BLaER1 (cell line): ENCODE results near the gene SPRYD4.

Experiments
- H3K27ac ChIP-seq: shearing (Covaris generic); formaldehyde crosslinking; 2 replicates; pipeline ENCODE4 v1.8.1; 2022
- H3K27me3 ChIP-seq: shearing (Covaris generic); formaldehyde crosslinking; 2 replicates; pipeline ENCODE4 v1.8.1; 2022
- H3K36me3 ChIP-seq: shearing (Covaris generic); formaldehyde crosslinking; 2 replicates; pipeline ENCODE4 v1.8.1; 2022
- H3K4me1 ChIP-seq: shearing (Covaris generic); formaldehyde crosslinking; 2 replicates; pipeline ENCODE4 v1.8.1; 2022
- H3K4me2 ChIP-seq: shearing (Covaris generic); formaldehyde crosslinking; 2 replicates; pipeline ENCODE4 v1.8.1; 2022
- H3K4me3 ChIP-seq: shearing (Covaris generic); formaldehyde crosslinking; 2 replicates; pipeline ENCODE4 v1.8.1; 2022
- H3K9ac ChIP-seq: shearing (Covaris generic); formaldehyde crosslinking; 2 replicates; pipeline ENCODE4 v1.8.1; 2022
- H3K9me3 ChIP-seq: shearing (Covaris generic); formaldehyde crosslinking; 2 replicates; pipeline ENCODE4 v1.8.1; 2022
- H4K20me1 ChIP-seq: shearing (Covaris generic); formaldehyde crosslinking; 2 replicates; pipeline ENCODE4 v1.8.1; 2022
- Cebpa-rat ChIP-seq: shearing (Covaris generic); IDR thresholded peaks from 2 replicates; pipeline ENCODE4 v1.8.1; 2022

Gene SPRYD4

GRCh38 chr12:56448860-56449621 lies 19.3 kb upstream of the SPRYD4 start, which contains the start of gene TIMELESS:
TIMELESS (minus strand) TSS chr12:56449426; CDS start chr12:56434170, 15,256 bp downstream.
- Histone ChIP-seq H3K4me2 (peak within 1 kb of the TSS; percentile 96), H3K4me3 (peak within 1 kb of the TSS; percentile 80), H4K20me1 (no peaks in the 10 kb centered on the region), H3K36me3 (peaks cover 16% of the 10 kb centered on the region), H3K27me3 (no peaks in the 10 kb centered on the region), H3K27ac (peak within 1 kb of the TSS; percentile 90), H3K4me1 (peaks cover 24% of the 10 kb centered on the region), H3K9me3 (peaks cover 9% of the 10 kb centered on the region), H3K9ac (peak within 1 kb of the TSS; percentile 91)
- TF ChIP-seq Cebpa-rat = no peak

DNA sequence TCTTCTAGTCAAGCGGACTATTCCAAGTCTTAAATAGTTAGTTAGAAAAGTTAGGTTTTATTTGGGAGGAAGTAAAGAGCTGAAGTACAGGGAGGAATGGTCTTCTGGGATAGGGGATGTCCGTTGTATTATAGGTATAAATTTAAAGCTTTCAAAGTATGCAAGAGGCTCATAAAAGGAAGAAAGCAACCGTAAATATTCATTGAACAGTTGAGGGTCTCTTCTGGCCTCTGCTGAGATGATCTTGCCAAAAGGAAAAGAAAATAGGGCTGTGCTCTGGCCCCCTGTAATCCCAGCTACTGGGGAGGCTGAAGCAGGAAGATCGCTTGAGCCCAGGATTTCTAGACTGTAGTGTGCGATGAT lies 18.8 kb upstream of the SPRYD4 start:
- H3K4me3 ChIP-seq = peak overlapping the region; percentile 80
- peaks cover 10% of the 10 kb centered on the region for H3K36me3 ChIP-seq
- peak overlapping the region; percentile 90 for H3K27ac ChIP-seq
- peak overlapping the region; percentile 91 for H3K9ac ChIP-seq
- H3K4me2 ChIP-seq = peak overlapping the region; percentile 96
- no peaks in the 10 kb centered on the region for H3K27me3 ChIP-seq
- H4K20me1 ChIP-seq = no peaks in the 10 kb centered on the region
- no peak for TF ChIP-seq Cebpa-rat
- peaks cover 24% of the 10 kb centered on the region for H3K4me1 ChIP-seq
- H3K9me3 ChIP-seq = peaks cover 4% of the 10 kb centered on the region

DNA sequence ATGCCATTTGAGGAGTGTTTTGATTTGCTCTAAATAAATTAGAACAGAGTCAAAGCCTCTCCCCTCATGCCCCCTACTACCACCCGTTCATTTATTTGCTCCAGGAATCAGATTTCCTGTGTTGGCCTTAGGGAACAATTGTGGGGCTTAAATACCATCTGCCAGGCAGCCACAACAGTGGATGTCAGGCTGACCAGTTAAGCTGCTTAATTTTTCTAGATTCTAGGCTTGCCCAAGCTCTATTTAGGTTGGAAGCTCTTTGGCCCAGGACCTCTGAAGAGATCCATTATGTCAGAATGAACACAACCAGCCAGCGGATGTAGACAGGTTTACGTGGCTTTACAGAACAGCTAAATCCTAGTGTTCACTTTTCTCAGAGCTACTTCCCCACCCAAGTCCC lies 18.1 kb upstream of the SPRYD4 start:
- TF ChIP-seq Cebpa-rat = no peak
- no peak overlapping the region for H3K9ac ChIP-seq
- H3K4me2 ChIP-seq = peak overlapping the region; percentile 96
- H3K4me3 ChIP-seq = no peak overlapping the region
- H3K27ac ChIP-seq = no peak overlapping the region
- H3K4me1 ChIP-seq = peaks cover 24% of the 10 kb centered on the region
- H3K36me3 ChIP-seq = peaks cover 5% of the 10 kb centered on the region; the same call in 1 of the 2 replicates
- no peaks in the 10 kb centered on the region for H3K27me3 ChIP-seq
- H4K20me1 ChIP-seq = no peaks in the 10 kb centered on the region
- no peaks in the 10 kb centered on the region for H3K9me3 ChIP-seq

- H3K27me3 ChIP-seq = no peaks in the 10 kb centered on the region
- H3K4me2 ChIP-seq = no peak overlapping the region
- no peaks in the 10 kb centered on the region for H4K20me1 ChIP-seq
- no peak overlapping the region for H3K27ac ChIP-seq
- H3K4me3 ChIP-seq = no peak overlapping the region
- H3K4me1 ChIP-seq = peaks cover 24% of the 10 kb centered on the region
- H3K36me3 ChIP-seq = no peaks in the 10 kb centered on the region
- no peak for TF ChIP-seq Cebpa-rat
- no peak overlapping the region for H3K9ac ChIP-seq
- no peaks in the 10 kb centered on the region for H3K9me3 ChIP-seq
Measured at GRCh38 chr12:56451147-56451546, 17.2 kb upstream of the SPRYD4 start.

- no peak within 1 kb of the TSS for H3K9ac ChIP-seq
- H3K36me3 ChIP-seq = no peaks in the 10 kb centered on the region
Measured at GRCh38 chr12:56454557-56454956, 13.8 kb upstream of the SPRYD4 start, which contains the start of gene MIP. MIP (minus strand) TSS chr12:56454657; CDS start chr12:56454613, 44 bp downstream.

GRCh38 chr12:56457817-56458216 lies 10.6 kb upstream of the SPRYD4 start:
- H3K4me3 ChIP-seq = no peak overlapping the region
- H4K20me1 ChIP-seq = no peaks in the 10 kb centered on the region
- no peaks in the 10 kb centered on the region for H3K36me3 ChIP-seq
- H3K27me3 ChIP-seq = no peaks in the 10 kb centered on the region
- H3K27ac ChIP-seq = no peak overlapping the region
- peaks cover 22% of the 10 kb centered on the region for H3K4me1 ChIP-seq
- H3K9me3 ChIP-seq = no peaks in the 10 kb centered on the region
- TF ChIP-seq Cebpa-rat = no peak
- H3K4me2 ChIP-seq = no peak overlapping the region
- no peak overlapping the region for H3K9ac ChIP-seq

More at GRCh38 chr12:56454557-56454956, 13.8 kb upstream of the SPRYD4 start, which contains the start of gene MIP:
- no peaks in the 10 kb centered on the region for H3K27me3 ChIP-seq
- H3K4me3 ChIP-seq = no peak within 1 kb of the TSS
- H3K4me1 ChIP-seq = peaks cover 19% of the 10 kb centered on the region
- H3K9me3 ChIP-seq = no peaks in the 10 kb centered on the region
- TF ChIP-seq Cebpa-rat = no peak
- H4K20me1 ChIP-seq = no peaks in the 10 kb centered on the region
- no peak within 1 kb of the TSS for H3K4me2 ChIP-seq
- H3K27ac ChIP-seq = no peak within 1 kb of the TSS

DNA sequence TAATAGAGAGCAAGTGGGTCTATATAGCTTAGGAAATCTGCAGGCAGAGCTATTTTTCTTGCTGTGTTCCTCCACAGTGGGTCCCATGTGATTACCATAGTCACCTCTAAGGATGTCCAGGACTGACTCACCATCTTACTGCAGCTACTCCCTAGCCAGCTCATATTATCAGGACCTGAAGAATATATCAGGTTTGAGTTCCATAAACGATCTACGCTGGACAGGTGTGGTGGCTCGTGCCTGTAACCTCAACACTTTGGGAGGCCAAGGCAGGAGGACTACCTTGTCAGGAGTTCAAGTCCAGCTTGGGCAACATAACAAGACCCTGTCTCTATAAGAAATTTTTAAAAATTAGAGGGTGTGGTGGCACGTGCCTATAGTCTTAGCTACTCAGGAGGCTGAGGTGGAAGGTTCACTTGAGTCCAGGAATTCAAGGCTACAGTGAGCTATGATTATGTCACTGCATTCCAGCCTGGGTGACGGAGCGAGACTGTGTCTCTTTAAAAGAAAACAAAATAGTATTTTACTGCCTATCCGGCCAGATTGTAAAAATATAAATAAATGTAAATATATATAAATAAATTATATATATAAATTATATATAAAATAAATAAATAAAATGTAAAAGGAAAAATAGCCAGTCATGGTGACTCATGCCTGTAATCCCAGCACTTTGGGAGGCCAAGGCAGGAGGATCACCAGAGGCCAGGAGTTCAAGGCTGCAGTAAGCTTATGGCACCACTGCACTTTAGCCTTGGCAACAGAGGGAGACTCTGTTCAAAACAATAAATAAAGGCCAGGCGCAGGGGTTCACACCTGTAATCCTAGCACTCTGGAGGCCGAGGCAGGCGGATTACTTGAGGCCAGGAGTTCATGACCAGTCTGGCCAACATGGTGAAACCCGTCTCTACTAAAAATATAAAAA lies 6.9 kb upstream of the SPRYD4 start:
- no peaks in the 10 kb centered on the region for H4K20me1 ChIP-seq
- H3K4me2 ChIP-seq = no peak overlapping the region
- no peaks in the 10 kb centered on the region for H3K36me3 ChIP-seq
- H3K9ac ChIP-seq = no peak overlapping the region
- H3K4me1 ChIP-seq = peaks cover 22% of the 10 kb centered on the region
- H3K4me3 ChIP-seq = no peak overlapping the region
- no peak for TF ChIP-seq Cebpa-rat
- no peaks in the 10 kb centered on the region for H3K27me3 ChIP-seq
- no peak overlapping the region for H3K27ac ChIP-seq
- no peaks in the 10 kb centered on the region for H3K9me3 ChIP-seq

GRCh38 chr12:56462565-56462964 lies 5.8 kb upstream of the SPRYD4 start:
- H3K4me2 ChIP-seq = no peak overlapping the region
- H3K4me3 ChIP-seq = no peak overlapping the region
- no peaks in the 10 kb centered on the region for H3K9me3 ChIP-seq
- H4K20me1 ChIP-seq = no peaks in the 10 kb centered on the region
- no peaks in the 10 kb centered on the region for H3K36me3 ChIP-seq
- no peaks in the 10 kb centered on the region for H3K27me3 ChIP-seq
- no peak overlapping the region for H3K9ac ChIP-seq
- H3K4me1 ChIP-seq = peaks cover 25% of the 10 kb centered on the region
- no peak for TF ChIP-seq Cebpa-rat
- H3K27ac ChIP-seq = no peak overlapping the region

DNA sequence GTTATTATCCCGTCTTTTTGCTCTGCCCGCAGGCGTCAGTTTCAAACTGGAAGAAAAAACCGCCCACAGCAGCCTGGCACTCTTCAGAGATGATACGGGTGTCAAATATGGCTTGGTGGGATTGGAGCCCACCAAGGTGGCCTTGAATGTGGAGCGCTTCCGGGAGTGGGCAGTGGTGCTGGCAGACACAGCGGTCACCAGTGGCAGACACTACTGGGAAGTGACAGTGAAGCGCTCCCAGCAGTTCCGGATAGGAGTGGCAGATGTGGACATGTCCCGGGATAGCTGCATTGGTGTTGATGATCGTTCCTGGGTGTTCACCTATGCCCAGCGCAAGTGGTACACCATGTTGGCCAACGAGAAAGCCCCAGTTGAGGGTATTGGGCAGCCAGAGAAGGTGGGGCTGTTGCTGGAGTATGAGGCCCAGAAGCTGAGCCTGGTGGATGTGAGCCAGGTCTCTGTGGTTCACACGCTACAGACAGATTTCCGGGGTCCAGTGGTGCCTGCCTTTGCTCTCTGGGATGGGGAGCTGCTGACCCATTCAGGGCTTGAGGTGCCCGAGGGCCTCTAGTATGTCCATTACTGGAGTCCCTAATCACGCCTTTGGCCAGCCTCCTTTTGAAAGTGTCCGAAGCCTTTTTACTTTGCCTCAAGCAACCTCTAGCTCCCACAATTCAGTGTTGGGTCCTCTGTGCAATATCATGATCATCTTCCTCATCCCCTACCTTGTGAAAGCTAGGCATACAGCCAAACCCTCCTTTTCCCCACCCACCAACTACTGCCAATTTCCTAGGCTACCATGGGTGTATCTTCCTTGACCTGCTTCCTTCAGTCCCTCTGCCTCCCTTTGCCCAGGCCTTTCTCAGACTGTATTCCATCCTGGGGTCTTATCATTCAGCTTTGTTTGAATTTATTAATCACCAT lies 891 bp downstream of the SPRYD4 start:
- H3K4me1 ChIP-seq = peaks cover 30% of the 10 kb centered on the region
- peaks cover 40% of the 10 kb centered on the region for H3K36me3 ChIP-seq
- peak overlapping the region; percentile 87 for H3K9ac ChIP-seq
- peak overlapping the region; percentile 72 for H3K4me3 ChIP-seq
- TF ChIP-seq Cebpa-rat = no peak
- peak overlapping the region; percentile 93 for H3K4me2 ChIP-seq
- peak overlapping the region; percentile 87 for H3K27ac ChIP-seq
- H4K20me1 ChIP-seq = 0 out of 2 replicates have a peak, but pooled peaks cover 1% of the 10 kb centered on the region
- H3K27me3 ChIP-seq = no peaks in the 10 kb centered on the region
- H3K9me3 ChIP-seq = no peaks in the 10 kb centered on the region
